ENCODE measurements around the gene SECISBP2.

SECISBP2 gene

GRCh38 chr9:89349607-89350006 is 31.3 kb downstream of the SECISBP2 start:
- no peak for DNase-seq

GRCh38 chr9:89350988-89351557 is 32.8 kb downstream of the SECISBP2 start:
- no peak for DNase-seq

DNA sequence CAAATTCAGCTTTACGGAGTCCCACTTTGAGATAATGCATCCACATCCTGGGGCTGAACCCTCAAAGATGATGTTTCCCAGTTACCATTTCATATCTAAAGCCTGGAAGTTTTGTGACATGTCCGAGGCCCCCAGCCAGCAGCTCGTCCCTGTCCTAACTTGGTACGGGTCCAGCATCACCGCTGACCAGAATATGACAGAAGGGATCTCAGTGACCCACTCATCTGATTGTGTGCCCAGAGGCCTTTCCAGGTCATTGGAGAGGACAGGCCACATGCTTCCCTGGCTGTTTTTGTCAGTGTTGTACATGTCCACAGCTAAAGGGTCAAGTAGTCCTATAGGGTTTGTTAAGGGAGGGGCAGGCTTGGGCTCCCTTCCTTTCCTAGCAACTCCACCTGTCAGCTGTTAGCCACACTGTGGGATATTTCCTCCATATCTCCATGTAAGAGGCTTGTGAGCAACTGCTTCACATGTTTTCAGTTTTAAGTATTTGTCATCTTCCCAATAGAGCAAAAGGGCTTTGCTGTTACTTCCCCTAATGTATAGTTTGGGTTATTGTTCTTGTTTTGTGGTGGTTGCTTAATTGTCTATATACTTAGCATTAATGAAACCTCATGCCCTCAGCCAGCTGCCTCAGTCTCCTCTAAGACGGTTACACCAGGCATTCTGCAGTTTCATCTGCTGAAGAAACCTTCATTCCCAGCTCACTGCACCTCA is 33.4 kb downstream of the SECISBP2 start:
- no peak for DNase-seq

- DNase-seq: no peak
Measured at GRCh38 chr9:89352451-89352850, 34.2 kb downstream of the SECISBP2 start.

GRCh38 chr9:89352874-89353649 is 34.8 kb downstream of the SECISBP2 start:
- no peak for DNase-seq

DNA sequence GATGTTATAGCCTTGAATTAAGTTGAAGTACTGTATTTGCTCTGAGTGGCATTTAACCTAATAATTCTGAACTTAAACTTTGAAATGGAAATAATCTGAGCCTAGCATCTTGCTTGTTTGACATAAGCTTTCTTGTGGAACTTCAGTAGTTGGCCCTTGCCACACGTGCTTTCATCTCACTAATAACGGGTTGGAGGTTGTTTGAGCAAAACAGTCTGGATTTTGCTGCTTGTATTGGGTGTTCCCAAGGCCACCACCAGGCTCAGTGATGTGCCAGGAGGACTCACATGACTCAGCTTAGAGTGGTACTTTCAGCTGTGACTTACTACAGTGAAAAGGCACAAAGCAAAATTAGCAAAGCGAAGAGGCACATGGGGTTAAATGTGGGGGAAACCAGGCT is 35.7 kb downstream of the SECISBP2 start:
- no peak for DNase-seq

GRCh38 chr9:89354471-89354870 is 36.2 kb downstream of the SECISBP2 start:
- DNase-seq: no peak

DNA sequence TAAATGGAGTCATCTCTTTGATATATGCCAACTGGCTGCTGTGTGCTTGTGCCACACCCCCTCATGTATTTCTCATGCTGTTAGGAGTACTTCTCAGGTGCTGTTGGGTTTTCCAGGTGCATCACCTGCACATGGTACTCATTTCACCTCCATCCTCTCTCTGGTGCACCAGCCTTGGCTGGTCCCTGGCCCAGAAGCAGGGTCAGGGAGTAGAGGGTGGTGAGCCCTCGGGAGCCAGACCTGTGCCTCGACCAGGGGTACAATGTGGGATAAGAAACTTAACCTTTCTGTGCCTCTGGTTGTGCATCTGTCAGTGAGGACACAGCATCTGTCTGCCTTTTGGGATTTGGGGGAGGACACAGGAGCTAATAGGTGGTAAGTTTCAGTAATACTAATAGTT is 38.5 kb downstream of the SECISBP2 start:
- no peak for DNase-seq

DNA sequence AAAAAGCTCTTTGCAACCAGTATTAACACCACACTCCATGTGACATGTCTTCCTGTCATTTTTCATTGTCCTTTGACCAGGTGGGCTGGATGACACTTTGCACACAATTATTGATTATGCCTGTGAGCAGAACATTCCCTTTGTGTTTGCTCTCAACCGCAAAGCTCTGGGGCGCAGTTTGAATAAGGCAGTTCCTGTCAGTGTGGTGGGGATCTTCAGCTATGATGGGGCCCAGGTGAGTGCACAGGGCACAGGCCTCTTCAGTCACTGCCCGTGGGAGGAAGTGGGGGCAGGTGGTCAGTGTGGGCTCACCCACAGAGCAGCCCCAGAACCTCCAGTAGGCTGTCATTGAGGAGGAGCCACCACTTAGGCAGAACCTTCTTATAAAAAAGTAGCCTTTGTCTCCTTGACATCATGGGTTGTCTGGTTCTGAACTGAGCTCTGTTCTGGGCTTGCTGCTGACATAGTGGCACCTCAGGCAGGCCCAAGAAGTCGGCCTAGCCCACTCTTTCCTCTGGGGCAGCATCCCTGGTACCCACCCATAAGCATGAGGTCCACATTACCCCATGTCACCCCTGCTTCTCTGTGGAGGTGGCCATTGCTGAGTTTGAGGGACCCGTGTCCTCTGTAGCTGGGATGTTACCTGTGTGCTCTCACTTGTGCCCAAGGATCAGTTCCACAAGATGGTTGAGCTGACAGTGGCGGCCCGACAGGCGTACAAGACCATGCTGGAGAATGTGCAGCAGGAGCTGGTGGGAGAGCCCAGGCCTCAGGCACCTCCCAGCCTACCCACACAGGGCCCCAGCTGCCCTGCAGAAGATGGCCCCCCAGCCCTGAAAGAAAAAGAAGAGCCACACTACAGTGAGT is 39.3 kb downstream of the SECISBP2 start:
- DNase-seq: no peak

DNA sequence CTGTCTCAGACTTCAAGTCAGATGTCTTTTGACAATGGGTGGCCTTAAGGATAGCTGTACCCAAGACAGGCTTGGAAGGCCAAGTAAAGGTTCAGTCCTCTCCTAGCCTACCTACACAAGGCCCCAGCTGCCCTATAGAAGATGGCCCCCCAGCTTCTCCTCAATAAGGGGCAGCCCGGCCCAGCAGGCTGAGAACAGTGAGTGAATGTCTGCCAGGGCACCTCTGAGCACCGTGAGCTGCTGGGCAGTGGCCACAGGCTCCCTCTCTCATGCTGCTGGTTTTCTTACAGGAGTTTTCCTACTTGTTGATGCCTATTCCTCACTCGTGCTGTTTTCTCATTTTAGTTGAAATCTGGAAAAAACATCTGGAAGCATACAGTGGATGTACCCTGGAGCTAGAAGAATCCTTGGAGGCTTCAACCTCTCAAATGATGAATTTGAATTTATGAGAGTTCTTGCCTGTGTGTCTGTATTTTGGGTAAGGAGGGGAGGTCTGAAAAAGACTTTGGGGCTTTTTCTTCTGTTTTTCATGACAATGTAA is 40.1 kb downstream of the SECISBP2 start:
- DNase-seq: no peak

DNA sequence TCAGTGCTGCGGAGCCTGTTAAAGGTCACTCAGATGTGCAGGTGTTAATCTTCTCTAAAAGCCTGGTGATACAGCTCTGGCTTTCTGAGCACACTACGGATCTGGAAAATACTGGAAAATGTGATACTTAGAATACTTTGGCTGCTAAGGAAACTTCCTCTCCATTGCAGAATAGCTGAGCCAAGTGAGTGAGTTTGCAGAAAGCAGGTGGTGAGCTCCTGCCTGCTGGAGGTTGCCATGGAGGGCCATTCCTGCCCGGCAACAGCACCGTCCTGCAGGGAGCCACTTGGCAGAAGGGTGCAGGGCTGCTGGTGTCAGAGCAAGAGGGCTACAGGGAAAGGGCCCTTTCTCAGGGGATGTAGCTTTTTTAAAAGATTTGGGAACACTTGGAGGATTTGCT is 40.7 kb downstream of the SECISBP2 start:
- no peak for DNase-seq

DNA sequence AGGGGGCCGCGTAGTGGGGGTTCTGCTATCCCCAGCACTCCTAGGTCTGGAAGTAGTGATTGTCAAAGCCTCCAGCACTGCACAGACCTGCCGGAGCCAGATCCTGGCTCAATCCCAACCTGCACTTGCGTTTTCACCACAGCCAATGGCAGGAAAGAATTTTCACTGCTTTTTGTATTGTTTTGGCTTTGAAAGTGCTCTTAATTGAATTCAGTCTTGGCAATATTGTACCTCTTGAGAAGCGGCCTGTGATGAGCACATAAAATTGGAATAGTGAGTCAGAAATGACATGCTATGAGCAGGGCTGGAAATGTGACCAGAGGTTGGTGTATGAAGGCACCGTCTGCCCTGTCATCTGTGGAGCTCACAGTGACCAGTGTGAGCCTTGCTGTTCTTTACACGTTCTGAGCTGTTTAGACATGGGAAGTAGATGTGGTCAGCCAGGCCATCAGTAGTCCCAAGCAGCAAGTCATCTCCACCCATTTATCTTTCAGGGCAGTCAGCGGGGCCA is 41.5 kb downstream of the SECISBP2 start:
- no peak for DNase-seq

DNA sequence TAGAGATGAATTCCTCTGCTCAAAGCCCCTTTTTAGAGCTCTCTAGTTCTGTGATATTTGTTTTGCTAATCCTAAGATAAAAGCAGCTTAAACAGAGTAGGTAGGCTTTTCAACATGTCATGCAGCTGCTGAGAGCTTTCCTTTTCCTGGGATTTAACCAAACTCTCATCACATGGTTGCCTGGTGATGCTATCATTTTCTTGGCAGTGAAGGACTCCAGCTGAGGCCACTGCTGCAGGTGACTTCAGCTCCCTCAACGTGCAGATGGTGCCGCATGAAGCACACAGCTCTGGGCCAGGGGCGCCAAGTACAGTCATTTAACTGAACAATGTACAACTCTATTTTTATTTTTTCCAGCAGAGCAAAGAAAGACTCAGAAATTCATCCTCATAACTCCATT is 42.2 kb downstream of the SECISBP2 start:
- no peak for DNase-seq

DNA sequence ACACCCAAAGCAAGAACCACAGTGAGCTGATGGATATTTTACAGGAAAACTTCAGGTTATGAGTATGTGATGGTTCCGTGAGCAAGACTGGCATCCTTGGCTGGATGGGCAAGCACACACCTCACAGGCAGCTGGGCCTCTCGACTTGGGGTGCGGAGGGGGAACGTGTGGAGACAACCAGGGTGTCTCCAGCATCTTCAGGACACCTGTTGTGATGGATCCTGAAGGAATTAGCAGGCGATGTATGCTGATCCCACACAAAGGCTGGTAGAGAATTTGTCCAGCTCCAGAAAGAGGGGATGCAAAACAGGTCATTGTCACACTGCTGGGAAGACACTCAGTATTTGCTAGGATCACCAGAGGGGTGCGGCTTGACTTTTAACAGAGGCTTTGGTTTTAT is 42.7 kb downstream of the SECISBP2 start:
- DNase-seq: no peak

GRCh38 chr9:89361816-89362646 is 43.7 kb downstream of the SECISBP2 start:
- DNase-seq: no peak

GRCh38 chr9:89362647-89363310 is 44.5 kb downstream of the SECISBP2 start:
- no peak for DNase-seq

GRCh38 chr9:89363311-89363670 is 45.0 kb downstream of the SECISBP2 start:
- no peak for DNase-seq

DNA sequence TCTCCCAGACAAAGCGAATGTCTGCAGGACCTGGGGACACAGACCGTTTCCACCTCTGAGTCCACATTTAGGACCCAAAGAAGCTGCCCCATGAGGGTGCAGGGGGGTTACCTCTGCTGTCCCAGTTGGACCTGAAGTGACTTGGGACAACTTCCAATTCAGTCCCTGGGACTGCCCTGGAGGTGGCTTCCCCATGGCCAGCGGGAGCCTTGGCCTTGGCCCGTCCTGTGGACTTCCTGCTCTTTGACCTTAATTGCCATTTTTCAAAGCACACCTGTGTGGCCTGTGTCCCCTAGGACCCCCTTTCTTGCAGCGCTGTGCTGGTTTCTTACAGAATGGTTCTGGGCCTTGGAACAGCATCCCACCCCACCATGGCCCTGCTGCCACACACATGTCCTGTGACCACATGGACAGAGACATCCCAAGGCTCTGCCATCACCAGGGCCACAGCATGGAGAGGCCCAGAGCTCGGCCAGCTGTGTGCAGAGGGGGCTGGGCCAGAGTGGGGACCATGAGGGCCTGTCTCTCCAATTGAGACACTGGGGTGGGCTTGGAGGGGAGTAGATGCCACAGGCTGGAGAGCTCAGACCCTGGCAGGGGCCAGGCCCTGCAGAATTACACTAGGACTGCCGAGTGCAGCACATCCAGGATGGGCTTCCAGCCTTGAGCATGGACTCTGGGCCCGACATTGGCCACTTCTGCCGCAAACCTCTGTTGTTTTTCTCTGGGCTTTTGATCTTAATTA is 45.8 kb downstream of the SECISBP2 start:
- no peak for DNase-seq

GRCh38 chr9:89364666-89365531 is 46.6 kb downstream of the SECISBP2 start:
- DNase-seq: no peak

Data from fibroblast of skin of back (primary cell).